RKO (cell line): ENCODE data around the gene CD48.
A peak's percentile ranks its signal among the peaks of the same experiment; 100 is the strongest.

Experiments
- DNase-seq: peaks from one replicate; pipeline ENCODE4 v3.0.0-alpha.2; 2016; ENCODE audit warnings: low spot score

Gene CD48

DNA sequence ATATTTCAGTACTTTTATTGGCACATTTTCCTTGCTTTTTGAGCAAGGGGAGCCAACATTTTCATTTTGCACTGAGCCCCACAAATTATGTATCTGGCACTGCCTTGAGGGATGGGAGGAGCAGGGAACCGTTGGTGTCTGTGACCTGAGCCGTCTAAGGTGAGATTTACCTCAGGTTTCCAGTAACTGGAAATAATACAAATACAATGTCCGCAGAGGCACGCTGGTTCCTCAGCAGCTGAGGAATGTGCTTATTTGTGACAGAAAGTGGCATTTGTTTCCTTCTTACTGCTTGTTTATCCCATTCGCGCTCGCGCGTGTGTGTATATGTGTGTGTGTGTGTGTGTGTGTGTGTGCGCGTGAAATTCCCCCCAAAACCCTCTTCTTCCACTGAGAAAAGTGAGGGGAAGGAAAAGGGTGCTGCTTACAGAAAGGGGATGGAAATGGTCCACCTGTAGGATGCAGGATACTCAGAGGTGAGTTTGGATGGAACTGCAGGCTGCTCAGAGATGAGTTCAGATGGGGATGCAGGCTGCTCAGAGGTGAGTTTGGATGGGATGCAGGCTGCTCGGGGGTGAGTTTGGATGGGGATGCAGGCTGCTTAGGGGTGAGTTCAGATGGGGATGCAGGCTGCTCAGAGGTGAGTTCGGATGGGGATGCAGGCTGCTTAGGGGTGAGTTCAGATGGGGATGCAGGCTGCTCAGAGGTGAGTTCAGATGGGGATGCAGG is 34.6 kb downstream of the CD48 start:
- no peak for DNase-seq

GRCh38 chr1:160675641-160676410 is 35.8 kb downstream of the CD48 start:
- peak; percentile 75 for DNase-seq

DNA sequence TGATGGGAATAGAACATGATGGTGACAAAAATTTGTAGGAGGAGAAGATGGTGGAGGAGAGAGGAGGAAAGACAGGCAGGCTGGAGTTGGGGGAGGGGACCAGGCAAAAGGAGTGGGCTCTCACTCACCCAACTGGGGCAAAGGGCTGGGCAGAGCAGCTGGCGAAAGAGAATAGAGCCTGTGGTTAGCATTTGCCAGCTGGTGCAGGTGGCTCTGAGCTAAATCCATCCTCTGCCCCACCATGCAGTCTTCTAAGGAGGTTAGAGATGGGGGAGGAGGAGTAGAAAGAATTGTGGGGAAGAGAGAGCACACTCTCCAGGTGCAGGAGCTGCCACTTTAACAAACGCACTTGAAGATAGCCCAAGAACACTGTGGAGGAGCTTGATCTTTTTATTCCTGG is 37.2 kb downstream of the CD48 start:
- DNase-seq = no peak

DNA sequence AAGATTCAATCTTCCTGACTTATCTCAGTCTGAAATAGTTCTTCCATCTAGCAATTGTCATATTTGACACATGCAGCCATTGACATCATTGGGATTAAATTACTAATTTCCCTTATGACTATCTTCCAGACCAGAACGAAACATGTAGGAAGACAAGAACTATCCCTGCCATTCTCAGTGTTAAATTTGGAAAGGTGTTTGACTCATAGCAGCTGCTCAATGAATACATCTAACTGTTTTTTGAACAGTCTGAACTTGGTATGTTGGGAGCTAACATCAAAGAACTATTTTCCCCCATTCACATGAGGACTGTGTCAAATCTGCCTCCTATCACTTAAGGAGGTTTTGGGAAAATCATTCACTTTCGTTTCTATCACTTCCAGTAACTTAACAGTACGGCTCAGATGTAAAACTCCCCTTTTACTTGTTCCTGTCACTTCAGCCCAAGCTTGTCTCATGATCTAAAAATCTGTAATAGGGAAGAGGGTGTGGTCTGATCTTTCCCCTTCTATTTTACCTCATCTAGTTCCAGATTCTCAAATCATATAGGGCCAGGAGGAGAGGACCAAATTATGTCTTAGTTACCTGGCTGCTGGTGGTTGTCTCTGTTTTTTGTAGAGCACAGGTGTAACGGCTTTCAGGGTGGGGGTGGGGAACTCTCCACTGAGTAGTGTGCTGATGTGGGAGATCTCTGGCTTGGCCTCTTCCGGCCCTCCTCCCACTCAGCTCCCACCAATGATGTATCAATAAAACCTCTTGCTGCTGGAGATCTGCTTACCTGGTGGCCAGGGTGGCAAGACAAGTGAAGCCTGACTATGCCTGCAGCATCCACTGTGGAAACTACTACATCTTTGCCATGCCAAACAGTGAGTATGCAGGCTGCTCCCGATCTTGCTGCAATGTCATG is 38.6 kb downstream of the CD48 start:
- DNase-seq = no peak

DNA sequence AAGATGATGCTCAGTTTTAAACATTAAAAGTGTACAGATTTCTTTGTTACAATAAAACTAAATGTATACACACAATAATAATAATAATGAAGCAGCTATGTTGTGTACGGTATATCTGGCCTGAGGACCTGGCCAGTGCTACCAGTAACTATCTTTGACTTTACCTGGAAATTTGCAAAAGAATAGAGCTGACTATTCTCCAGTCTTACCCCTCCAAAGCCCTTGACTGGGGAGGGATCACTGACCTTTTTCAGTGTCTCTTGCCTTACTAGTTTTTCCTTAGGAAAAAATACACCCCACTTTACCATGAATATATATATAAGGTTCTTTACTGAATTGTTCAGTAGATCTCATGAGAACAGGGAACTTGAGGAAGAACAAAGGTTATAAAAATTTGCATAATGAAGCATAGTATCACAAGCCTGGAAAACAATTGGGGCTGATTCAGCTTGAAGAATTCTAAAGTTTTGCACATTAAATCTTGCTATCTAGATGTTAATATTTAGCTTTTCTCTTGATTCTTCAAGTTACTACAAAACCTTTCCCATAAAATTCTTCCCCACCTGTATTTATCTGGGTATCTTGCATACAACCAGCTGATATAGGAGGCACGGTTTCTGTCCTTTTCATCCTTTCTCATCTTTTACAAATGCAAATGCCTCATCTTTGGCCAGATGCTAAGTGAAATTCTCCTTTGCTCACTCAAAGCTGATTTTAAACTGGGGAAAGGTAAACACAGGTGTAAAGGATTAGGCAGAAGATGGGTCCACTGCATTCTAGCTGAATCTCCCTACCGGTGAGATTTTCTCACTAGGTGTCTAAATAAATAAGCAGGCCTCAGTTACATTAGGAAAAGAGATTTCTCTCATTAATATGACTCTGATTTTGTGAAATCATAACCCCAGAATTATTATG is 39.8 kb downstream of the CD48 start:
- DNase-seq = no peak

- no peak for DNase-seq
Measured at GRCh38 chr1:160670701-160671100, 40.9 kb downstream of the CD48 start.

- DNase-seq = no peak
Measured at GRCh38 chr1:160669802-160670201, 41.8 kb downstream of the CD48 start.

DNA sequence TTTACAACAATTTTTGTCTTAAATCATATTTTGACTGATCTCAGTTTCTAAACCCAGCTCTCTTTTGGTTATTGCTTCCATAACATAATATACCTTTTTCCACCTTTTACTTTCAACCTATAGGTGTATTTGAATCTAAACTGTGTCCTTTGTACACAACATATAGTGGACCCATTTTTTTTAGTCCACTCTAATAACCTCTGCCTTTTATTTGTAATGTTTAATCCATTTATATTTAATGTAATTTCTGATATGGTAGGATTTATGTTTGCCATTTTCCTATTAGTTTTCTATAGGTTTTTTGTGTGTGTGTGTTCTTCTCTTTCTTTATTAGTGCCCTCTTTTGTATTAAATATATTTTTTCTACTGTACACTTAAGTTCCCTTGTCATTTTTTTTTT is 42.3 kb downstream of the CD48 start:
- DNase-seq = no peak

- no peak for DNase-seq
Measured at GRCh38 chr1:160667896-160668295, 43.7 kb downstream of the CD48 start.

DNA sequence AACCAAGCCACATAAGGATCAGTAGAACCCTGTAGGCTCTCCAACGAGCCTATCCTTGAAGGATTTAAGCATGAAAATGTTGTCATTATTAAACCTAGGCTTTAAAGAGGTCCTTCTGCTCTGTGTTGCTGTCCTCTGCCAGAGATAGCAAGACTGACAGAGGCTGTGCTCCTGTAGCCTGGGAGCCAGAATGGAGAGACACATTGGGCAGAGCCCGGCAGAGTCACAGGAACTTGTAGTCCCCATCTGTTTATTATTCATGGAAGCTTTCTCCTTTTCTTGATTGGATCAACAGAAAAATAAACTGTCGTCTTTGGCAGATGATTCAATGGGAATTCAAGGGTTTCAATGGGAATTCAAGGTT is 45.6 kb downstream of the CD48 start:
- no peak for DNase-seq

DNA sequence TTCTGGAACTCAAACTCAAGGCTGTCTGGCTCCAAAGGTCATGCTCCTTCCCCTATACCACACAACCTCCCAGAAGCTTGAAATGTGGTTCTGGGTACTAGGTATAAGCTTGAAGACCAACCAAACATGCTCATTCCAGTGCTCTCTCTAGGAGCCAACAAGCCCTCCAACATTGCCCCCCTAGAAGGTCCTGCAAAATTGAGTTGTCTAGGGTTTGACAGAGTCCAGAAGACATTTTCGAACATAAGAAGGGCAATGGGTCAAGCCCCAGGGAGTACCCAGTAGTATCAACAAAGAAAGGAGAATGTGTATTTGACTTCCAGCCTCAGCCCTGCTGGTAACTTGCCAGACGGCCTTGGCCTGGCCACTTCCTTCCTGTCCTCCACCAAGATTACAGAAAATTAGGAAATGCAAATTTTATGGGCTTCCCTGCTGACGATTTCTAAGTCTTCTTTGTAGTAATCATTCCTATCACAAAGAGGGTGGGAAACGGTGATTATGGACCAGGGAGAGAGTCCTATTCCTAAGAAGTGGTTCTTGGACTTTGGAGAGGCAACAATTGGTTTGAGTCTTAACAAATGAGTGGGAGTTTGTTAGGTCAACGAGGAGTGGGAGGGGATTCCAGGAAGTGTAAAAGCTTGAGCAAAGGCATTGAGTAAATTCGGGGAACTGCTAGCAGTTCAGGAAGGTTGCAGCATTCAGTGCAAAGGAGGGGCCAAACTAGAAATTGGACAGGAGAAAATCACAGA is 46.1 kb downstream of the CD48 start:
- no peak for DNase-seq

DNA sequence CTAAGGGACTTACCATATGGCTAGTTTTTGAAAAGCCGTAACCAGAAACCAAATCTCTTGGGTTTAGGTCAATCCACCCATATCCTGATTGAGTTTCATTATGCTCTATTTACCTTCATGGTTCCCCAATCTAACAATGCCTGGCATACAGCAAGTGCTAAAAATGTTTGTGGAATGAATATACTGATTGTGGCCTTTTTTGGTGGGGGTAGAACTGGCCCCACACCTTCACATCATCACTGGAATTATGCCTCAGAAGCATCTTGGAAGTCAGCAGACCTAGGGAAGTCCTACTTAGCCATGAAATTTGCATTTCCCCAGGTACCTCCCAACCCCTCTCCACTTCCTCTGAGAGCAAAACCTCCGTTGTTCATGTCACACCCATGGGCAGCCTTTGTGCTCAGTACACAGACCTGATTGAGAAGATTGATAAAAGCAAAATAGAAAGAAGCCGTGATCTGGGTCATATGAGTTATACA is 47.0 kb downstream of the CD48 start:
- DNase-seq = no peak

- DNase-seq = no peak
Measured at GRCh38 chr1:160662910-160663309, 48.7 kb downstream of the CD48 start.

DNA sequence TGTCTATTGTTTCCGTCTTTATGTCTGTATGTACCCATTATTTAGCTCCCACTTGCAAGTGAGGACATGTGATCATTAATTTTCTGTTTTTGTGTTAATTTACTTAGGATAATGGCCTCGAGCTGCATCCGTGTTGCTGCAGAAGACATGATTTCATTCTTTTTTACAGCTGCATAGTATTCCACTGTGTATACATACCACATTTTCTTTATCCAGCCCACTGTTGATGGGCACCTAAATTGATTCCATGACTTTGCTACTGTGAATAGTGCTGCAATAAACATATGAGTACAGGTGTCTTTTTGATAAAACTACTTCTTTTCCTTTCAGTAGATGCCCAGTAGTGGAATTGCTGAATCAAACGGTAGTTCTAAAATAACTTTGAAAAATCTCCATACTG is 52.1 kb downstream of the CD48 start:
- DNase-seq = no peak

GRCh38 chr1:160658814-160659193 is 52.8 kb downstream of the CD48 start:
- DNase-seq = no peak

DNA sequence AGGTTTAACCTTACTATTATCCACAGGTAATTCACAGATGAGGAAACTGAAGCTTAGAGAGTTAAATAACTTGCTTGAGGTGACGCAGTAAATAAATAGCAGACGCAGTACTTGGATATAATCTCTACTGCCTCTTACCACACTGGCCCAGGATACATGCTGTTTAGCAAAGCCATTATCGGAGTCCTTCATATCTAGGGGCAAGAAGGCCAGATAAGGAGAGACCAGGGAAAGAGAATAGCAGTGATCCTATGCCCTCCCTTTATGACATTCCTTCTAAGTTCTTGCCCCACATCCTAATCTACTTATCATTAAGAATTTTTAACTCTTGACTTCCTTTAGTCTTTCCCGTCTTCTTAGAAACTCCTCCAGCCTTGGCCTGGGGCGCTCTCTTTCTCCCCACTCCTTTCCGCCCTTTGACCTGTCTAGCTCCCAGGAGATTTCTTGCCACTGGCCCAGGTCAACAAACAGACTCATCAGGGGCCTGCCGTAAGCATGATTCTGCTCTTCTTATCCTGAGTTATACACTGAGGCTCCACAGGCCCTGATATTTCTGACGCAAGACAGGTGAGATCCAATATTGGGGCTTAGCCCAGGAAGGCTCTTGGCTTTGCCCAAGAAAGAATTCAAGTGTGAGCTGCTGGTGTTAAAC is 53.3 kb downstream of the CD48 start:
- no peak for DNase-seq

DNA sequence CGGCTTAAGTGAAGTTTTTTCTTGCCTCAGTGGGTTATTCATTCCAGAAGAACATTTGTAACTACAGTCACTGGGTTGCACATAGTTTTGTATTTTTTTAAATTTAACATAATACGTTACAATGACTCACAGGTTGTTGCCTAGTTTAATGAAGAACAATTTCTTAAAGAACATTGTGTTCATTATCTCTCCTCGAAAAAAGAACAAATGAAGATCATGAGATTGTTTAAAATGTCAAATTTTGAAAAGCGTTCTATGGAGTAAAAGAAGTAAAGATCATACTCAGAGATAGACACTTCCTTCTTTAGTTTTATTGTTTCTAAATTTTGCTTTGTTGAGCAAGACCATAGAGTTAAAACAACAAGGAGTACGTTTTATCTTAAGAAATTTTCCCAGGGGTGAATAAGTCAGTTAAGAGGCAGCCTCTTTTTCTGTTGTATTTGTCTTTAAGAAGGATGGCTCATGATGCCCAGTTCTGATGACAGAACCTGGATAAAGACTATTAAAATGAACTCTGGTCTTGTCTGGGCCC is 54.3 kb downstream of the CD48 start:
- no peak for DNase-seq

DNA sequence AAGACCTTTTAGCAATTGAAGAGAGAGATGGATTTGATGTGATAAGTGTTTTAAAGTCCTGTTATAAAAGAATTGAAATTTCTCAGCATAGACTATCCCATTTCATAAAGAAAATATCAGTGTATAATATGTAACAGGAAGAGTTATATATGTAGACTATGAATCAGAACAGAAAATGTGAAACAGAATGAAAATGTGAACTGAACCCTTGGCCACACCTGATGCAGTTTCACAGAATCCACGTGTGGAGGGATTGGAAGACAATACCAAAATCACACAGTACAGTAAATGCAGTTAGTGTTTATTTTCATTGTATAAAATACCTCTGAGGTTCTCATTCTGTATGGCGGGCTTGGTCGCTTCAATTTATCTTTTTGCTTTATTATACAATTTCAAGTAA is 54.9 kb downstream of the CD48 start:
- no peak for DNase-seq

DNA sequence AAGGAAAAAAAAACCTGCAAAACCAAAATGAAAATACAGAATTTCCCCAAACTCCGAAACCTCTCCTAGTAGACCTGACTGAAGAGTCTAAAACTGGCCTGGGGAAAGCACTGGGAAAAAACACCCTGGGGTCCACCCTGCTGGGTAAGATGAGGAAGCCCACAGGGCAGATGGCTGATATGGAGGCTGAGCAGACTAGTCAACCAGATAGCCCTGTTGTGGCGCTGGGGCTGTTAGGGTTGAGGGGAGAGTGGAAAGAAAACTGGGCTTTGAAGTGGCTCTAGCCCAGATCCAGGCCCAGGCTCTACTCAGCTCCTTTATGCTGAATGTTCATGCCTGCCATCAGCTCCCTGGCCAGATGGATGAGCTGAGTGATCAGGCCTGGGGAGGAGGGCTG is 58.0 kb downstream of the CD48 start:
- DNase-seq = no peak
